OCI-LY7 (cell line): ENCODE measurements around the gene SMIM9. TPM values are rescaled to one million over a fixed set of nuclear protein-coding genes. Genes with fewer than 3 reads are reported as not detected.
"Not testable (repeated sequence)": the region's sequence is repeated elsewhere in the genome, so short reads cannot be mapped to it uniquely, and the experiment has no call there.

ENCODE experiments used
- BruUV-seq: library from RNA; stranded (reverse); fragments of 400-500 nt; replicated peaks from 2 replicates; lab custom pipeline; 2021; lab: Mats Ljungman, UMichigan
- CTCF ChIA-PET: fragments of 300-600 bp; sonication (Branson Sonifier 250); formaldehyde crosslinking; loops from one replicate; lab custom pipeline; 2022; ENCODE audit warnings: antibody characterized with exemption; ENCODE audit not compliant: unreplicated experiment; lab: Charles Lee
- POLR2A ChIA-PET: fragments of 300-600 bp; sonication (Branson Sonifier 250); formaldehyde crosslinking; loops from one replicate; lab custom pipeline; 2022; ENCODE audit warnings: antibody characterized with exemption; lab: Charles Lee
- DNase-seq: peaks from one replicate; pipeline ENCODE4 v3.0.0-alpha.2; 2015; ENCODE audit warnings: low spot score
- H2AFZ ChIP-seq: fragments of 200-600 bp; sonication (generic), shearing (Covaris generic); 2 replicates; pipeline ENCODE4 v1.6.1; 2014; ENCODE audit warnings: mild to moderate bottlenecking, antibody characterized with exemption, low read length, moderate library complexity
- H3K27ac ChIP-seq: fragments of 200-600 bp; sonication (generic); 2 replicates; pipeline ENCODE4 v1.5.1; 2014; ENCODE audit warnings: mixed run types, low read depth, mild to moderate bottlenecking, moderate library complexity, low read length, inconsistent platforms; ENCODE audit not compliant: poor library complexity, severe bottlenecking
- H3K36me3 ChIP-seq: fragments of 200-600 bp; sonication (generic); 2 replicates; pipeline ENCODE4 v1.6.1; 2014; ENCODE audit warnings: mild to moderate bottlenecking, antibody characterized with exemption, low read length, moderate library complexity, mixed read lengths; ENCODE audit not compliant: insufficient read depth
- H3K4me1 ChIP-seq: fragments of 200-600 bp; sonication (generic); 2 replicates; pipeline ENCODE4 v1.5.1; 2014; ENCODE audit warnings: mild to moderate bottlenecking, low read length; ENCODE audit not compliant: insufficient read depth, poor library complexity, severe bottlenecking
- H3K4me2 ChIP-seq: fragments of 200-600 bp; sonication (generic); 2 replicates; pipeline ENCODE4 v1.6.1; 2014; ENCODE audit warnings: mild to moderate bottlenecking, low read length
- H3K4me3 ChIP-seq: fragments of 200-600 bp; sonication (generic); 2 replicates; pipeline ENCODE4 v1.5.1; 2014; ENCODE audit warnings: mild to moderate bottlenecking, low read depth, low read length; ENCODE audit not compliant: poor library complexity, severe bottlenecking
- H3K79me2 ChIP-seq: fragments of 200-600 bp; sonication (generic); 2 replicates; pipeline ENCODE4 v1.6.1; 2016; ENCODE audit warnings: low read depth, mild to moderate bottlenecking, low read length, moderate library complexity, mixed read lengths; ENCODE audit not compliant: insufficient read depth
- H3K9me2 ChIP-seq: fragments of 200-600 bp; sonication (generic); 2 replicates; pipeline ENCODE4 v1.6.1; 2016; ENCODE audit warnings: mild to moderate bottlenecking, low read length, mixed read lengths; ENCODE audit not compliant: insufficient read depth
- H3K9me3 ChIP-seq: fragments of 200-600 bp; sonication (generic); 2 replicates; pipeline ENCODE4 v1.6.1; 2014; ENCODE audit warnings: mild to moderate bottlenecking, mixed run types, low read length, mixed read lengths
- H4K20me1 ChIP-seq: fragments of 200-600 bp; sonication (generic); 2 replicates; pipeline ENCODE4 v1.6.1; 2014; ENCODE audit warnings: mild to moderate bottlenecking, antibody characterized with exemption, low read length, moderate library complexity, mixed read lengths; ENCODE audit not compliant: insufficient read depth
- EZH2phosphoT487 ChIP-seq: fragments of 200-600 bp; sonication (generic); IDR thresholded peaks from 2 replicates; pipeline ENCODE4 v1.6.1; 2018; ENCODE audit warnings: low read depth, borderline replicate concordance, mild to moderate bottlenecking, mixed run types, antibody characterized with exemption, low read length, moderate library complexity, mixed read lengths
- intact Hi-C: fragments of 100-400 bp; cut with micrococcal nuclease; formaldehyde crosslinking; loops from one replicate; pipeline ENCODE4 v1.10.0; 2022; ENCODE audit not compliant: unreplicated experiment
- total RNA-seq, 2 experiments: library from RNA; depleted of rRNA in 1 of 2; stranded (reverse); fragments of >200 nt in 1 of 2; shearing (Covaris generic) in 1 of 2; gene quantifications; 2 replicates each; pipeline ENCODE4 v1.2.3, GENCODE V29; 2014 to 2022
- TF ChIP-seq, protein P1 (sequence below): fragments of 200-600 bp; sonication (generic); conservative IDR thresholded peaks from 2 replicates; pipeline ENCODE4 v1.5.1; 2014; ENCODE audit warnings: mild to moderate bottlenecking, antibody characterized with exemption, low read length, moderate library complexity, mixed read lengths

Gene SMIM9
- total RNA-seq, 2 experiments from 2014 or later = not detected

DNA sequence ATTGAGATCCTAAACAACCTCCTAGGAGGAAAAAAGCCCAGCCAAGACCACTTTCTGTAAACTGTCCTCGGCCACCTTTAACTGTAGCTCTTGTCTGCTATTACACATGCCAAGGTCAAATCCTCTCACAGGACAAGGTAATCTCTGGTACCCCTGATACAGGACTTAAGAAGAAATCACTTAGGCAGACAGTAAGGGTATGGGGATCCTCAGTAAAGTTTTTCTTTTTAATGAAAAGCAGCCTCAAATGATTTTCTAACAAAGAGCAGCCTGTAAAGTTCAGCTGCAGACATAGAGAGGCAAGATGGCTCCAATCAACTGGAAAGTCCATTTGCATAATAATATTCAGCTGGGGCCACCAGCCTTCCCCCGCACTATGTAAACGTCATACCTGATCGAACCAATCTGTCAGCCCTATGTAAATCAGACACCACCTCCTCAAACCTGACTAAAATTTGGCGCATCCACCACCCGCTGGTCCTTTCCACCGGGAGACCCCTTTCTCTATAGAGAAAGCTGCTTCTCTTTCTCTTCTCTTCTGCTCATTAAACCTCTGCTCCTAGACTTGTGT, 14.6 kb downstream of the SMIM9 start:
- Histone ChIP-seq H3K36me3 (no peaks in the 10 kb centered on the region), H3K9me2 (no peaks in the 10 kb centered on the region), H3K4me1 (peaks cover 10% of the 10 kb centered on the region), H3K9me3 (no peaks in the 10 kb centered on the region), H2AFZ (peak overlapping the region; percentile 60), H3K4me3 (no peak overlapping the region), H4K20me1 (no peaks in the 10 kb centered on the region), H3K27ac (no peak overlapping the region), H3K79me2 (no peaks in the 10 kb centered on the region), H3K4me2 (peak overlapping the region; percentile 42)
- CTCF ChIA-PET = no interaction called here
- intact Hi-C loops = no loop called here
- no TSS peak for BruUV-seq
- DNase-seq = no peak
- TF ChIP-seq, protein P1, sequence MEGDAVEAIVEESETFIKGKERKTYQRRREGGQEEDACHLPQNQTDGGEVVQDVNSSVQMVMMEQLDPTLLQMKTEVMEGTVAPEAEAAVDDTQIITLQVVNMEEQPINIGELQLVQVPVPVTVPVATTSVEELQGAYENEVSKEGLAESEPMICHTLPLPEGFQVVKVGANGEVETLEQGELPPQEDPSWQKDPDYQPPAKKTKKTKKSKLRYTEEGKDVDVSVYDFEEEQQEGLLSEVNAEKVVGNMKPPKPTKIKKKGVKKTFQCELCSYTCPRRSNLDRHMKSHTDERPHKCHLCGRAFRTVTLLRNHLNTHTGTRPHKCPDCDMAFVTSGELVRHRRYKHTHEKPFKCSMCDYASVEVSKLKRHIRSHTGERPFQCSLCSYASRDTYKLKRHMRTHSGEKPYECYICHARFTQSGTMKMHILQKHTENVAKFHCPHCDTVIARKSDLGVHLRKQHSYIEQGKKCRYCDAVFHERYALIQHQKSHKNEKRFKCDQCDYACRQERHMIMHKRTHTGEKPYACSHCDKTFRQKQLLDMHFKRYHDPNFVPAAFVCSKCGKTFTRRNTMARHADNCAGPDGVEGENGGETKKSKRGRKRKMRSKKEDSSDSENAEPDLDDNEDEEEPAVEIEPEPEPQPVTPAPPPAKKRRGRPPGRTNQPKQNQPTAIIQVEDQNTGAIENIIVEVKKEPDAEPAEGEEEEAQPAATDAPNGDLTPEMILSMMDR = no peak
- TF ChIP-seq EZH2phosphoT487 = no peak
- POLR2A ChIA-PET = no interaction called here

DNA sequence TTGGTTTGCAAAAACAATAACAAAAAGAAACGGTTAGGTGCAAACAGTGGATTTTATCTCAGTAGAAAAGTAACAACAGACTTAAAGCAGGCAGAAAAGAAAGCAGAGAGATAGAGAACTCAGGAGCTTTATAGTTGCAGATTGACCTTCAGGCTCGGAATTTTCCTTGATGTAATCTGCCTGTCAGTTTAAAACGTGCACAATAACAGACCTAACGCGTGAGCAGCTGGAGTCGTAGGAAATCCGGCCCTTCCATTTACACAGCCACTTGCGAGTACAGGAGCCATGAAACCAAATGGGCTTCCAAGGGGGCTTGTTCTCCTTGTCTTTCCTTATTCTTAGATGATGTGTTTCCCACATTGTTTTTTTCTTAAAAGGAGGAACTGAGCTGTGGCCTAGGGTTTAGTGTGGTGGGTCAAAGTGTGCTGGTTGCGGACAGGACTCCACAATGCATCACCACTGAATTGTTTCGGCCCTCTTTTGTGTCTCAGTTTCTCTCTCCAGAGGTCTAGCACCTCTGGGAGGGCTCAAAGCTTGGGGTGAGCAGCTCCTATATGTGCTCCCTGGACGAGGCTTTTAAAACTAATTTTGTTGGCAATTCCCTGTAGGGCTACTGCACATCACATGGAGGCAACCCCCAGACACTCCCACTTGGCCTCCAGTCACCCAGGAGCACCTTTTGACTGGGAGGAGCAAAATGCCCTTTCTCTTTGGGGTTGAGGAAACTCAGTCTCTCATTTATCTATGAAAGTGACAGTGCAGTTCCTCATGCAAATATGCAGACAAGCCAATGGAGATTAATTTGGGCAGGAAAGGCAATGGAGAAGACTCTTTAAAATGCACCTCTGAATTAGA, 15.3 kb downstream of the SMIM9 start:
- Histone ChIP-seq H3K27ac (no peak overlapping the region), H3K9me3 (no peaks in the 10 kb centered on the region), H3K4me3 (no peak overlapping the region), H3K36me3 (no peaks in the 10 kb centered on the region), H4K20me1 (no peaks in the 10 kb centered on the region), H3K9me2 (no peaks in the 10 kb centered on the region), H3K79me2 (no peaks in the 10 kb centered on the region), H2AFZ (peak overlapping the region; percentile 60), H3K4me2 (peak overlapping the region; percentile 42), H3K4me1 (peaks cover 10% of the 10 kb centered on the region)
- POLR2A ChIA-PET = interaction anchor here (0.5 to 0.6 kb wide), 2 partner anchors 63 to 208 kb away, joined by 3 read pairs; partner anchors contain the start of gene FUNDC2
- CTCF ChIA-PET = interaction anchor here (0.7 kb wide), 1 partner anchor 36 kb away, joined by 3 read pairs; no protein-coding TSS in a partner anchor
- no peak for DNase-seq
- intact Hi-C loops = no loop called here
- no TSS peak for BruUV-seq
- TF ChIP-seq, protein P1 = no peak
- no peak for TF ChIP-seq EZH2phosphoT487

DNA sequence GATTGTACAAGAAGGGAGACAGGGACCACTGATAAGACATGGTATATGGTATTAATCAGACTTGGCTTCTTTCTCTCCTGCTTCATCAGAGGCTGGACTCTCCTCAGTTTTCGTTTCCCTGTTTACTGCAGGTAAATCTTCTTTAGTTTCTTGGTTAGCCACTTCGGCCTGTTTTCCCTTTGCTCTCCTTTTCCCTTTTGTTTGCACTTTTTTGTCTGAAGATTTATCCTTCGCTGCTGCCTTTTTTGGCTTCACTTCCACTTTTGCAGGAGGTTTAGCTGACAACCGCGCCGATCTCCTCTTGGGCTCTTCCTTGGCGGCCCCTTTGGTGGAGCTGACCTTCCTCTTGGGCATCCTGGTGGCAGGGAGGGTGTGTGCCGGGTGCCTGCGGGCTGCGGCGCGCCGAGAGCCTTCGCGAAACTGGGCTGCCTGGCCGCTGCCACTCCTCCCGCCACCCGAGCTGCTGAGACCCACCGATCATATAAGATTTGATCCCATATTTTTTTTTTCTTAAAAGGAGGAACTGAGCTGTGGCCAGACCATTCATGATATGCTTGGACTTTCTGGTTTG, 17.3 kb downstream of the SMIM9 start:
- H4K20me1 ChIP-seq, DNase-seq, H3K4me1 ChIP-seq, intact Hi-C loops, CTCF ChIA-PET, H3K27ac ChIP-seq, H3K36me3 ChIP-seq, H3K79me2 ChIP-seq, H3K4me3 ChIP-seq, H3K9me2 ChIP-seq, BruUV-seq, H2AFZ ChIP-seq, H3K9me3 ChIP-seq, H3K4me2 ChIP-seq: not testable (repeated sequence)
- POLR2A ChIA-PET = interaction anchor here (0.6 to 1.7 kb wide), 3 partner anchors 12 to 140 kb away, joined by 3 to 6 read pairs (median 3); partner anchors contain the start of genes MPP1 and SMIM9

DNA sequence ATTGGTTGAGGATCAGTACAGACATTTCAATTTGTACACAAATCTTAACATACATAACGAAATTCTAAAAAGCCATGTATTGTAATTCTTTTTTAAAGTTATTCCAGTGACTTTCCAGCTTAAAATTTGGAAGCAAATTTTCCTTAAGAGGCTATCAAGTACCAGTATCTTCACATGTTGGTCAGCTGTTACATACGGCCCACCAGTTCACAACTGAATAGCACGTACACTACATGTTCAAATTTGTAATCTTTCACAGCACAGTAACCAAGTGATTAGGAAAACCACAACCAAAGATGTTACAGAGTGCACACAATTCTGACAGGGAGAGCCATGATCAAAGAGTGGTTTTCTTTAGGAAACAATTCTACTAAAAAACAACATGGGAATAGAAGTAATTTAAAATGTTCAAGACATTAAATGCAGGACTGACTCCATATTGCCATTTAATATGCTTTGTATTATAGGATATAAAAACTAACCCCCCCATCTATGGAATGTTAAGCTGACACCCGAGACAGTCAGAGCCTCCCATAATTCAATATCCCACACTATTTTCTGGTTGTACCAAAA, 18.1 kb downstream of the SMIM9 start:
- H4K20me1 ChIP-seq, H3K27ac ChIP-seq, BruUV-seq, H2AFZ ChIP-seq, H3K9me2 ChIP-seq, H3K4me1 ChIP-seq, intact Hi-C loops, H3K9me3 ChIP-seq, H3K36me3 ChIP-seq, CTCF ChIA-PET, H3K4me3 ChIP-seq, H3K4me2 ChIP-seq, POLR2A ChIA-PET, DNase-seq, H3K79me2 ChIP-seq: not testable (repeated sequence)
